Sigmoid colon (tissue), 3 donors: ENCODE measurements around the gene LTO1.

Experiments used
- POLR2A ChIP-seq, 2 donors: fragments of 450-650 bp; IDR thresholded peaks; one replicate each; pipeline ENCODE4 v1.6.1; 2016; ENCODE audit warnings: antibody characterized with exemption in 2 of 2, mild to moderate bottlenecking in 2 of 2, moderate library complexity in 2 of 2
- TF ChIP-seq, protein P1 (sequence below), 4 experiments: fragments of 450-650 bp in 3 of 4; fragments of 200-600 bp in 1 of 4; IDR thresholded peaks; one replicate each; pipeline ENCODE4 v1.5.1; 2016 to 2019; ENCODE audit warnings: antibody characterized with exemption in 4 of 4, mild to moderate bottlenecking in 3 of 4, moderate library complexity in 2 of 4

GRCh38 chr11:69663326-69663725 lies 11.8 kb downstream of the LTO1 start:
- no peak for TF ChIP-seq POLR2A (IDR thresholded peaks at IDR 0.05)
- TF ChIP-seq, protein P1, sequence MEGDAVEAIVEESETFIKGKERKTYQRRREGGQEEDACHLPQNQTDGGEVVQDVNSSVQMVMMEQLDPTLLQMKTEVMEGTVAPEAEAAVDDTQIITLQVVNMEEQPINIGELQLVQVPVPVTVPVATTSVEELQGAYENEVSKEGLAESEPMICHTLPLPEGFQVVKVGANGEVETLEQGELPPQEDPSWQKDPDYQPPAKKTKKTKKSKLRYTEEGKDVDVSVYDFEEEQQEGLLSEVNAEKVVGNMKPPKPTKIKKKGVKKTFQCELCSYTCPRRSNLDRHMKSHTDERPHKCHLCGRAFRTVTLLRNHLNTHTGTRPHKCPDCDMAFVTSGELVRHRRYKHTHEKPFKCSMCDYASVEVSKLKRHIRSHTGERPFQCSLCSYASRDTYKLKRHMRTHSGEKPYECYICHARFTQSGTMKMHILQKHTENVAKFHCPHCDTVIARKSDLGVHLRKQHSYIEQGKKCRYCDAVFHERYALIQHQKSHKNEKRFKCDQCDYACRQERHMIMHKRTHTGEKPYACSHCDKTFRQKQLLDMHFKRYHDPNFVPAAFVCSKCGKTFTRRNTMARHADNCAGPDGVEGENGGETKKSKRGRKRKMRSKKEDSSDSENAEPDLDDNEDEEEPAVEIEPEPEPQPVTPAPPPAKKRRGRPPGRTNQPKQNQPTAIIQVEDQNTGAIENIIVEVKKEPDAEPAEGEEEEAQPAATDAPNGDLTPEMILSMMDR (IDR thresholded peaks at IDR 0.05): no peak
